Suprapubic skin (tissue), 3 donors: ENCODE results near the gene DPYSL4.

Experiments
- EP300 ChIP-seq: sonication (generic); formaldehyde crosslinking; IDR thresholded peaks from one replicate; pipeline ENCODE4 v1.6.1; 2017; ENCODE audit warnings: antibody characterized with exemption
- TF ChIP-seq, protein P1 (sequence below), 2 donors: fragments of 200-600 bp in 1 of 2; fragments of 450-650 bp in 1 of 2; sonication (generic) in 1 of 2; IDR thresholded peaks; one replicate each; pipeline ENCODE4 v1.5.1; 2016 to 2019; ENCODE audit warnings: antibody characterized with exemption in 2 of 2, mild to moderate bottlenecking in 1 of 2, moderate library complexity in 1 of 2

DNA sequence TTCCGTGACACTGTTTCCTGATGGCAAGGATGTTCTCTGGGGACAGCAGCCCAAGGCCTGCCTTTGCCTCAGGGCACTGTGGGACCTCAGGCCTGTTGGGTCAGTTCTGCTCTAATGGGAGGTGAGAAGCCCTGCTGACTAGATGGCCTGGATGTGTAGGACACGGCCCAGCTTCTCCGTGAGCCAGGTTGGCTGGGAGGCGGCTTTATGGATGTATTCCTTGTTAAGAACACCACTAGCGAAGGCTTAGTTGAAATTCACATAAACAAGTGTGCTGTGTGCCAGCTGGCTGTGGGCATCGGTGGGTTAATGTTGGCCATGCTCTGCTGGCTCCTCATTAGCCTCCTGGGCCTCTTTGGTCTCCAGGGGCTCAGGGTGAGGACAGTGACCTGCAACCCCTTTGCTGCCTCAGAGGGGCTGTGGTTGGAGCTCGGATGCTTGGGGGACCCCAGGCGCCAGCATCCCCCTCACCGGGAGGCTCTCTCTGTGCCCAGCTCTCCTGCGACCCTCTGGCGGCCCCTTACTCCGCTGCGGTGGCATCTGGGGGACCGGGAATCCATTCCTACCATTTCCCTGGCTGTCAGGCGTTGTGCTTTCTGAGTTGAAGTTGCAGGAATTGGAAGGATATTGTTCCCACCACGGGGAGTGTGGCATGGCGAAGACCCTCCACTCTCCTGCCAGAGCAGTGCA lies 22.8 kb upstream of the DPYSL4 start:
- TF ChIP-seq EP300: no peak
- TF ChIP-seq, protein P1, sequence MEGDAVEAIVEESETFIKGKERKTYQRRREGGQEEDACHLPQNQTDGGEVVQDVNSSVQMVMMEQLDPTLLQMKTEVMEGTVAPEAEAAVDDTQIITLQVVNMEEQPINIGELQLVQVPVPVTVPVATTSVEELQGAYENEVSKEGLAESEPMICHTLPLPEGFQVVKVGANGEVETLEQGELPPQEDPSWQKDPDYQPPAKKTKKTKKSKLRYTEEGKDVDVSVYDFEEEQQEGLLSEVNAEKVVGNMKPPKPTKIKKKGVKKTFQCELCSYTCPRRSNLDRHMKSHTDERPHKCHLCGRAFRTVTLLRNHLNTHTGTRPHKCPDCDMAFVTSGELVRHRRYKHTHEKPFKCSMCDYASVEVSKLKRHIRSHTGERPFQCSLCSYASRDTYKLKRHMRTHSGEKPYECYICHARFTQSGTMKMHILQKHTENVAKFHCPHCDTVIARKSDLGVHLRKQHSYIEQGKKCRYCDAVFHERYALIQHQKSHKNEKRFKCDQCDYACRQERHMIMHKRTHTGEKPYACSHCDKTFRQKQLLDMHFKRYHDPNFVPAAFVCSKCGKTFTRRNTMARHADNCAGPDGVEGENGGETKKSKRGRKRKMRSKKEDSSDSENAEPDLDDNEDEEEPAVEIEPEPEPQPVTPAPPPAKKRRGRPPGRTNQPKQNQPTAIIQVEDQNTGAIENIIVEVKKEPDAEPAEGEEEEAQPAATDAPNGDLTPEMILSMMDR (IDR thresholded peaks at IDR 0.05): no peak
